ENCODE measurements around the gene TPH1.

The TPH1 gene

DNA sequence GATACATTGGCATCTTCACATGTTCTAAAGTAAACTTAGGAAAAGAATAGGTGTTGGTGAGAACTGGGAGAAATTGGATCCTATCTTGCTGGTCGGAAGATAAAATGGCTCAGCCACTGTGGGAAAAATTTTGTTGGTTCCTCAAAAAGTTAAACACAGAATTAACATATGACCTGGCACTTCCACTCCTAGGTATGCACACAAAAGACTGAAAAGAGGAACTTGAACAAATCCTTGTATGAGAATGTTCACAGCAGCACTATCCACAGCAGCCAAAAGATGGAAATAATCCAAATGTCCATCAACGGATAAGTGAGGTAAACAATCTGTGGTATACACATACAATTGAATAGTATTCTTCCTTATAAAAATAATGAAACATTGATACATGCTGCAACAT, 4.8 kb upstream of the TPH1 start:
- no peak overlapping the region for H3K4me3 ChIP-seq (ENCODE audit: low read depth, low read length)
- no peak for DNase-seq (ENCODE audit: low read depth)
- TF ChIP-seq, protein P1, sequence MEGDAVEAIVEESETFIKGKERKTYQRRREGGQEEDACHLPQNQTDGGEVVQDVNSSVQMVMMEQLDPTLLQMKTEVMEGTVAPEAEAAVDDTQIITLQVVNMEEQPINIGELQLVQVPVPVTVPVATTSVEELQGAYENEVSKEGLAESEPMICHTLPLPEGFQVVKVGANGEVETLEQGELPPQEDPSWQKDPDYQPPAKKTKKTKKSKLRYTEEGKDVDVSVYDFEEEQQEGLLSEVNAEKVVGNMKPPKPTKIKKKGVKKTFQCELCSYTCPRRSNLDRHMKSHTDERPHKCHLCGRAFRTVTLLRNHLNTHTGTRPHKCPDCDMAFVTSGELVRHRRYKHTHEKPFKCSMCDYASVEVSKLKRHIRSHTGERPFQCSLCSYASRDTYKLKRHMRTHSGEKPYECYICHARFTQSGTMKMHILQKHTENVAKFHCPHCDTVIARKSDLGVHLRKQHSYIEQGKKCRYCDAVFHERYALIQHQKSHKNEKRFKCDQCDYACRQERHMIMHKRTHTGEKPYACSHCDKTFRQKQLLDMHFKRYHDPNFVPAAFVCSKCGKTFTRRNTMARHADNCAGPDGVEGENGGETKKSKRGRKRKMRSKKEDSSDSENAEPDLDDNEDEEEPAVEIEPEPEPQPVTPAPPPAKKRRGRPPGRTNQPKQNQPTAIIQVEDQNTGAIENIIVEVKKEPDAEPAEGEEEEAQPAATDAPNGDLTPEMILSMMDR (IDR thresholded peaks at IDR 0.05; ENCODE audit: control insufficient read depth, extremely low read depth, insufficient read depth), result no peak

DNA sequence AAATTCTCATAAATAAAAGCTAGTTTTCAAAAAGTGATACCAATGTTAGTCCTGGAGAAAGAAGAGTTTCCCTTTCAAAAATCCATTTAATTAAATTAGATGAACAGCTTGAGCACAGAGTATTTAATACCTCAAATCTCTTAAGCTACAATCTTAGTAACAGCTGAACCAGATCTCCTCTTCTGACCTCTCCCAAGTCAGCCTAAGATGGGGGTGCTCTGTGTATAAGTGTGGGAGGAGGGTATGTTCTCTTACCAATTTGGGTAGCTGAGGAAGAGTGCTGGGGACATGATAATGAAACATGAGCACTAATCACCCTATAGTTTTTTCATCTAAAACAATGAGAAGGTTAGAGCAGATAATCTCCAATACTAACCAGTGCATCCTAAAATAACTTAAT, 9.6 kb downstream of the TPH1 start:
- no peak overlapping the region for H3K4me3 ChIP-seq (ENCODE audit: low read depth, low read length)
- DNase-seq (ENCODE audit: low read depth), result no peak
- TF ChIP-seq, protein P1 (IDR thresholded peaks at IDR 0.05; ENCODE audit: control insufficient read depth, extremely low read depth, insufficient read depth), result no peak

DNA sequence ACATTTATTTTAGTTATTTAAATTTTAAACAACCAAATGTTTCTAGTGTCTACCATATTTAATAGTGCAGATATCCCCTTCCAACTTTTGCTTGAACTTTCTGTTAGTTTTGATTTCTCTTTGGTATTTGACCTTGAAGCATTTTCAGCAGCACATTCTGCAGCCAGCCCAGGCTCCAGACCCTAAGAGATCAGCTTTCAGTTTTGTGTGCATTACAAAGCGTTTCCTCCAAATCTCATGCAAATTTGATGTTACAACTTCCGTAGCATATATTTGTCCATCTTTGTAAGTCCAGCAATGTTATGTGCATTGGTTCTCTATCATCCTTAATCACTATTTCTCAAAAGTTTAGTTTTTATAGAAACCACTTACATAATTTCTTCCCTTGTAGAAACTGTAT, 18.6 kb downstream of the TPH1 start:
- TF ChIP-seq, protein P1 (IDR thresholded peaks at IDR 0.05; ENCODE audit: control insufficient read depth, extremely low read depth, insufficient read depth), result no peak
- no peak overlapping the region for H3K4me3 ChIP-seq (ENCODE audit: low read depth, low read length)
- no peak for DNase-seq (ENCODE audit: low read depth)

DNA sequence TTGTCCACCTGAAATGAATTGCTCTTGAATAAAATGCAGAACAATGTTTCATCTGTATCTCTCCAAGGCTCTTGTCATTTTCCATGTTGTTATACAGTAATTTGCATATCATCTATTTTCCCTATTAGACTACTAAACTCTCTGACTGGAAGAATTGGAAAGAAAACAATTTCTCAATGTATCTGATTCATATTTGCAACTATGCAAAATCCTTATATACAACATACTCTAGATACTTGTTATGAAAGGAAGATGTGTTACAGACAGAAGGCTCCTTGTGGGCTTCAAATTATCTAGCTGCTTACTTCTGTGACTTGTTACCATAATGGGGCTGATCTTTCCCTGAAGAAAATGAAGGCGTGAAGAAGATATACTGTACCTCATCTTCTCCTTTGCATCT, 23.6 kb downstream of the TPH1 start:
- TF ChIP-seq, protein P1 (IDR thresholded peaks at IDR 0.05; ENCODE audit: control insufficient read depth, extremely low read depth, insufficient read depth), result no peak
- DNase-seq (ENCODE audit: low read depth), result no peak
- H3K4me3 ChIP-seq (ENCODE audit: low read depth, low read length), result no peak overlapping the region

DNA sequence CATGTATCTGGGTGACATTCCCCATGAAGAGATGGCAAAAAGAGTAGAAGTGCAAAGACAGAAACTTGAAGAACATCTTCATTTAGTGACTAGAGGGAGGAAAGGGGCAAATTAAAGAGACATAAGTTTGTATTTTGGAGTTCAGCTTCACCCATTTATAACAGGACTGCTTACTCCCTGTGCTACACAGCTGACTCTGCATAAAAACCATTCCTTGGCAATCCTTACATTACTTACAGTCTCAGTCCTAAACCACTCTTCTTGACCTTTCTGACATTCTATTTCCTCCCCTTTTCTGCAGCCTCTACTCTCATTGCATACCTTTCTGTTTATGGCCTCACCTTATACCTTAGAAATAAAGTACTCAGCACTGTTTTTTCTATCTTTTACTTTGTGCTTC, 26.4 kb downstream of the TPH1 start:
- TF ChIP-seq, protein P1 (IDR thresholded peaks at IDR 0.05; ENCODE audit: control insufficient read depth, extremely low read depth, insufficient read depth), result no peak

DNA sequence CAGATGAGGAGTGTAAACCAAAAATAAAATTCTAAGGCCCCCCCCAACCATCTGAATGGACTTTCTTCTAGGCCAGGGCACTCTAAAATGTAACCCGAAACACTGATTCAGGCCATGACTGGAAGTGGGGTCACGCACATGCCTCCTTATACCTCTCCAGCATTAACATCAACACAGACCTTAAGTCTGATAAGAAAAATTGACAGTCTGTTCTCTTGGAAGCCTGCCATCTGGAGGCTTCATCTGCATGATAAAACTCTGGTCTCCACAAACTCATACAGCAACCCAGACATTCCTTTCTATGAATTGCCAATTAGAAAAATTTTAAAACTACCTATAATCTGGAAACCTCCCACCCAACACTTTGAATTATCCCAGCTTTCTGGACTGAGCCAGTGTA, 29.3 kb downstream of the TPH1 start:
- H3K4me3 ChIP-seq (ENCODE audit: low read depth, low read length), result no peak overlapping the region
- TF ChIP-seq, protein P1 (IDR thresholded peaks at IDR 0.05; ENCODE audit: control insufficient read depth, extremely low read depth, insufficient read depth), result no peak
- no peak for DNase-seq (ENCODE audit: low read depth)

More for the DNA sequence above, 26.4 kb downstream of the TPH1 start:
- H3K4me3 ChIP-seq (ENCODE audit: low read depth, low read length), result no peak overlapping the region
- DNase-seq (ENCODE audit: low read depth), result no peak

DNA sequence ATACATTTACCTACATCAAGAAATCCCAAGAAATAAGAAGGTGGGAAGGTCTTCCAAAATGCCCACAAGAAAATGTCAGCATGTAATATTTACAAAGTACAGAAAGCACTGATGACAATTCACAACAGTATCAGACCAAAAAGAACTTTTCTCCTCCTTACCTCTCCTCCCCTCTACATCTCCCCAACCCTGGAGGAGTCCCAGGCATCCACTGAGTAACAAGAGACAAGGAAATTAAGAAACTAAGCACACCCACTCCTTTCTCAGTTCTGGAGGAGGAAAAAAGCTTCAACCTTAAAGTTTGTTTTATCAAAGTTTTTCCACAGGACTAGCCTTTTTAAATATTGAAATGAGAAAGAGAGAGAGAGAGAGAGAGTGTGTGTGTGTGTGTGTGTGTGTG, 31.2 kb downstream of the TPH1 start:
- DNase-seq (ENCODE audit: low read depth), result no peak
- no peak overlapping the region for H3K4me3 ChIP-seq (ENCODE audit: low read depth, low read length)
- TF ChIP-seq, protein P1 (IDR thresholded peaks at IDR 0.05; ENCODE audit: control insufficient read depth, extremely low read depth, insufficient read depth), result no peak

Measured in LNCaP clone FGC (cell line).